Activated T-cell treated with anti-CD3 and anti-CD28 coated beads, Interleukin-2, amount 50 U/mL, for 4 hours (primary cell): ENCODE measurements around the gene SIN3B. TPM values are rescaled to one million over a fixed set of nuclear protein-coding genes. Genes with fewer than 3 reads are reported as not detected.

Source experiments
- ATAC-seq, 2 donors: fragments of 200-7000 bp; cut with Tn5 transposase; one replicate each; pipeline ENCODE4 v1.10.0; 2021
- DNase-seq: peaks from one replicate; pipeline ENCODE4 v3.0.0-alpha.2; 2020
- H3K27me3 Mint-ChIP-seq: one replicate; pipeline ENCODE4 v1.8.0; 2021; ENCODE audit warnings: low read depth, mixed read lengths
- H3K36me3 Mint-ChIP-seq: one replicate; pipeline ENCODE4 v1.8.0; 2022; ENCODE audit warnings: mixed read lengths; ENCODE audit not compliant: insufficient read depth
- H3K4me1 Mint-ChIP-seq: one replicate; pipeline ENCODE4 v1.8.0; 2021; ENCODE audit warnings: low read depth, mixed read lengths
- H3K4me3 Mint-ChIP-seq: one replicate; pipeline ENCODE4 v1.8.0; 2021; ENCODE audit warnings: mild to moderate bottlenecking, moderate library complexity, mixed read lengths
- H3K9me3 Mint-ChIP-seq: one replicate; pipeline ENCODE4 v1.8.0; 2021; ENCODE audit warnings: mixed read lengths
- total RNA-seq, 3 donors: library from RNA; stranded (reverse); gene quantifications; one replicate each; pipeline ENCODE4 v1.2.1, GENCODE V29; 2021

The SIN3B gene
- total RNA-seq, 3 donors from 2014 or later, result 40.7 to 43.7 (median 41.2) TPM

DNA sequence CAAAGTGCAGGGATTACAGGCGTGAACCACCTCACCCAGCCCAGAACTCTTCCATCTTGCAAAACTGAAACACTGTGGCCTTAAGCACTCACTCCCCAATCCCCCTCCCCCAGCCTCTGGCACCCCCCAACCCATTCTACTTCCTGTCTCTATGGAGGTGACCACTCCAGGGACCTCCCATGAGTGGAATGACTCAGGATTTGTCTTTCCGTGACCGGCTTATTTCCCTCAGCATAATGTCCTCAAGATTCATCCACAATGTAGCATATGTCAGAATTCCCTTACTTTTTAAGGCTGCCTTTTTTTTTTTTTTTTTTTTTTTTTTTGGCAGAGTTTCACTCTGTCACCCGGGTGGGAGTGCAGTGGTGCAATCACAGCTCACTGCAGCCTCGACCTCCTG, 56.0 kb downstream of the SIN3B start:
- Mint-ChIP-seq H3K4me1 (peaks cover 6% of the 10 kb centered on the region), H3K4me3 (no peak overlapping the region), H3K9me3 (peaks cover 15% of the 10 kb centered on the region), H3K27me3 (peaks cover 4% of the 10 kb centered on the region), H3K36me3 (peaks cover 7% of the 10 kb centered on the region)
- no peak for DNase-seq
- no peak for ATAC-seq

DNA sequence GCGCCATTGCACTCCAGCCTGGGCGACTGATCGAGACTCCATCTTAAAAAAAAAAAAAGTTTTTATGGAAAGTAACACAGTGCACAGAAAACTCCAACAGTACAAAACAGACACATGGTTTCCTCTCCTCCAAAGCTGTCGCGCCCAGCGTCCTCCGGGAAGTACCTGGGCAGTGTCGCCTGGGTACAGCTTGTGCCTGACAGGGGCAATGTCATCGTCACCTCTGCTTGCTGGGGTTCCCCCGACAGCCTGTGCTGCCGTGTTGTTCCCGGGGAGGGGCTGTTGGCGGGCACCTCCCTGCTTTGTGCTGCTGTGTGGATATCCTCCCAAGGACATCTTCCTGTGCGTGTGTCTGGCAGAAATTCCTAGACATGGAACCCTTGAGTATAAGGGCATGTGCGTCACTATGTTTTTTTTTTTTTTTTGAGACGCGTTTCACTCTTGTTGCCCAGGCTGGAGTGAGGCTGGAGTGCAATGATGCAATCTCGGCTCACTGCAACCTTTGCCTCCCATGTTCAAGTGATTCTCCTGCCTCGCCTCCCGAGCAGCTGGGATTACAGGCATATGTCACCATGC, 57.2 kb downstream of the SIN3B start:
- no peak for DNase-seq
- no peak for ATAC-seq
- Mint-ChIP-seq H3K9me3 (peaks cover 15% of the 10 kb centered on the region), H3K4me3 (no peak overlapping the region), H3K36me3 (peaks cover 2% of the 10 kb centered on the region), H3K27me3 (peaks cover 6% of the 10 kb centered on the region), H3K4me1 (peaks cover 6% of the 10 kb centered on the region)

DNA sequence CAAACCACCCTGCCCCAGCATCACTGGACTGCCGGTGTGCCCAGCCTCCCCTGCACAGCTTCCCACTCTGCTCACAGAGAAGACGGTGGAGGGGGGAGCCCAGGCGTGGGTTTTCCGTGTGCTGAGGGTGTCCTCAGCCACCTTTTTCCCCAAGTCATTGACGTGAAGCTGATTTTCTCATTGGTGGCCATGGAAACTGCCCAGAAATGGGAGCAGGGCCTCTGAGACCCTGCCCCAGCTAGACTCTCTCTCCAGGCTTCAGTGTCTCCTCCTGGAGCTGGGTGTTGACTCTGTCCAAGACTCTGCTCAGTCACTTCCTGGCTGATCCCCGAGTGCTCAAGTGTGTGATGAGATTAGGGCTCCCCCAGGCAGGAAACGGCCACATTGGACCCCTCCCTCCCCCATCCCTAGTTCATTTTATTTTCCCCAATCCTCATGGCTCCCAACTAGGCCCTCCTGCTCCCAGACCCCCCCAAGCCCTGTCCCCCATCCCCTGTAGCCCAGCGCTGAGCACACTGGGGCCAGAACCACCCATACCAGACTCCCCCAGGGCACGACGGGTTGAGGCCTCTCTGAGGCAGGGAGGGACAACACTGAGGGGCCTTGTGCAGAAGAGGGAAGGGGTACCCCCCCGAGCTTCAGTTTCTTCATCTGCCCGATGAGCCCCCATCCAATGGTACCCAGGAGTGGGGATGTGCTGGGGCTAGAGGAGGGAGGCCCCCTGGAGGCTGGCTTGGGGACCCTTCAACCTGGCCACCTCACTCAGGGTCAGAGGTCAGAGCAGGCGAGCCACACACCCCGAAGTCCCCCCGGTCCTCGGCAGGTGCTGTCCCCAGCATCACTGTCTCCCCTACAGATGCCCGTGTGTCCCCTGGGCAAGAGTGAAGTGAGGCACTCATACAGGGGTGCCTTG, 58.4 kb downstream of the SIN3B start:
- peaks cover 6% of the 10 kb centered on the region for H3K4me1 Mint-ChIP-seq
- H3K4me3 Mint-ChIP-seq, result no peak overlapping the region
- H3K27me3 Mint-ChIP-seq, result peaks cover 13% of the 10 kb centered on the region
- no peaks in the 10 kb centered on the region for H3K36me3 Mint-ChIP-seq
- ATAC-seq, result no peak
- DNase-seq, result no peak
- H3K9me3 Mint-ChIP-seq, result peaks cover 6% of the 10 kb centered on the region

GRCh38 chr19:16888629-16889365, 59.6 kb downstream of the SIN3B start, which contains the start of gene F2RL3:
Gene F2RL3 (plus strand): TSS chr19:16888999. CDS start chr19:16889190, 191 bp downstream.
- no peaks in the 10 kb centered on the region for H3K9me3 Mint-ChIP-seq
- peaks cover 18% of the 10 kb centered on the region for H3K27me3 Mint-ChIP-seq
- H3K4me1 Mint-ChIP-seq, result peaks cover 11% of the 10 kb centered on the region
- DNase-seq, result no peak
- H3K4me3 Mint-ChIP-seq, result no peak within 1 kb of the TSS
- peak; percentile 17 to 28 for ATAC-seq
- H3K36me3 Mint-ChIP-seq, result no peaks in the 10 kb centered on the region

DNA sequence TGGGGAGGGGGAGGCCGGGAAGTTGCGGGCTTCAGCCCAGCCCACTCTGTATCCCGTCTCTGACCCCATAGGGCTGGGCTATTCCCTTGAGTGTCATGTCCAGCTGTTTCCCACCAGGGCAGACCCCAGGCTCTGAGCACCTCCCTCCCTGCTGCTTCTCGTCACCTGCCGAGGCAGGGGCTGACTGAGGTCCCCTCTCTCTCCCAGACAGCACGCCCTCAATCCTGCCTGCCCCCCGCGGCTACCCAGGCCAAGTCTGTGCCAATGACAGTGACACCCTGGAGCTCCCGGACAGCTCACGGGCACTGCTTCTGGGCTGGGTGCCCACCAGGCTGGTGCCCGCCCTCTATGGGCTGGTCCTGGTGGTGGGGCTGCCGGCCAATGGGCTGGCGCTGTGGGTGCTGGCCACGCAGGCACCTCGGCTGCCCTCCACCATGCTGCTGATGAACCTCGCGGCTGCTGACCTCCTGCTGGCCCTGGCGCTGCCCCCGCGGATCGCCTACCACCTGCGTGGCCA, 60.2 kb downstream of the SIN3B start:
- no peak overlapping the region for H3K4me3 Mint-ChIP-seq
- no peaks in the 10 kb centered on the region for H3K9me3 Mint-ChIP-seq
- H3K27me3 Mint-ChIP-seq, result peaks cover 24% of the 10 kb centered on the region
- ATAC-seq (no peak), DNase-seq (no peak)
- peaks cover 14% of the 10 kb centered on the region for H3K4me1 Mint-ChIP-seq
- H3K36me3 Mint-ChIP-seq, result no peaks in the 10 kb centered on the region

- H3K36me3 Mint-ChIP-seq, result no peaks in the 10 kb centered on the region
- no peak overlapping the region for H3K4me3 Mint-ChIP-seq
- H3K4me1 Mint-ChIP-seq, result peaks cover 15% of the 10 kb centered on the region
- peaks cover 29% of the 10 kb centered on the region for H3K27me3 Mint-ChIP-seq
- DNase-seq, result no peak
- H3K9me3 Mint-ChIP-seq, result no peaks in the 10 kb centered on the region
- no peak for ATAC-seq
These were observed 60.8 kb downstream of the SIN3B start for GRCh38 chr19:16889883-16890460.

DNA sequence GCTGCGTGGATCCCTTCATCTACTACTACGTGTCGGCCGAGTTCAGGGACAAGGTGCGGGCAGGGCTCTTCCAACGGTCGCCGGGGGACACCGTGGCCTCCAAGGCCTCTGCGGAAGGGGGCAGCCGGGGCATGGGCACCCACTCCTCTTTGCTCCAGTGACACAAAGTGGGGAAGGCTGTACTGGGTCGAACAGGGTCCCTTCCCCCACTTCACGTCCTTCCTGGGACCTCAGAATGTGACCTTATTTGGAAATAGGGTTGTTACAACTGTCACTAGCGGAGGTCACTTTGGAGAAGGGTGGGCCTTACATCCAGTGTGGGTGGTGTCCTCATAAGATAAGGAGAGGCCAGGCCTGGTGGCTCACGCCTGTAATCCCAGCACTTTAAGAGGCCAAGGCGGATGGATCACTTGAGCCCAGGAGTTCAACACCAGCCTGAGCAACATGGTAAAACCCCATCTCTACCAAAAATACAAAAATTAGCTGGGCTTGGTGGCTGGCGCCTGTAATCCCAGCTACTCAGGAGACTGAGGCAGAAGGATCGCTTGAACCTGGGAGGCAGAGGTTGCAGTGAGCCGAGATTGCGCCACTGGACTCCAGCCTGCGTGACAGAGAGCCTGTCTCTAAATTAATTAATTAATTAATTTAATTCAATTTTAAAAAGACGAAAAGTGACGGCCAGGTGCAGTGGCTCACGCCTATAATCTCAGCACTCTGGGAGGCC, 61.4 kb downstream of the SIN3B start:
- H3K4me3 Mint-ChIP-seq, result no peak overlapping the region

DNA sequence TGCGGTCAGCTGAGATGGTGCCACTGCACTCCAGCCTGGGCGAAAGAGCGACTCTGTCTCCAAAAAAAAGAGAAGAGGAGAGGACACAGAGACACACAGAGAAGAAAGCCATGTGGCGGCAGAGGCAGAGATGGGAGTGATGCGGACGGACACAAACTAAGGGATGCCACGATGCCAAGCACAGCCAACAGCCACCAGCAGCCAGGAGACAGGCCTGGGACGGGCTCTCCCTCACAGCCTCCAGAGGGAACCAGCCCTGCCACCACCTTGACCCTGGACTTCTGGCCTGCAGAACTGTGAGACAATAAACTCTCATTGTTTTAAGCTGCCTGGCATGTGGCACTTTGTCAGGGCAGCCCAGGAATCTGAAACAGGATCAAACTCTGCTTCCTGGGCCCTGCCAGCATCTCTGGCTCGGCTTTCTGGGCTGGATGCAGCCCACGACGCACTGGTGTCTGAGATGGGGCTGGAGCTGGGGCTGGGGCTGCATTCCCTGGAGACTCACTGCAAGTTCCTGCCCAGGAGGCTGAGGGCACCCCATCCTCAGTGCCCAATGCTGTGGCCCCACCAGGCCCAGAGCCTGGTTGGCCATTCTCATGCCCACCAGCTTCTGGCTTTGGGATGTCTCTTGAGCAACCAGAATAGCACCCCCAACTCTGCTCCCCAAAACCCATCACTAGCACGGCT, 62.6 kb downstream of the SIN3B start:
- Mint-ChIP-seq H3K27me3 (peaks cover 35% of the 10 kb centered on the region), H3K36me3 (no peaks in the 10 kb centered on the region), H3K4me1 (peaks cover 20% of the 10 kb centered on the region), H3K9me3 (no peaks in the 10 kb centered on the region), H3K4me3 (no peak overlapping the region)
- ATAC-seq (no peak), DNase-seq (no peak)

More for the DNA sequence above, 61.4 kb downstream of the SIN3B start:
- Mint-ChIP-seq H3K36me3 (no peaks in the 10 kb centered on the region), H3K27me3 (peaks cover 35% of the 10 kb centered on the region), H3K4me1 (peaks cover 18% of the 10 kb centered on the region), H3K9me3 (no peaks in the 10 kb centered on the region)
- ATAC-seq (no peak), DNase-seq (no peak)

DNA sequence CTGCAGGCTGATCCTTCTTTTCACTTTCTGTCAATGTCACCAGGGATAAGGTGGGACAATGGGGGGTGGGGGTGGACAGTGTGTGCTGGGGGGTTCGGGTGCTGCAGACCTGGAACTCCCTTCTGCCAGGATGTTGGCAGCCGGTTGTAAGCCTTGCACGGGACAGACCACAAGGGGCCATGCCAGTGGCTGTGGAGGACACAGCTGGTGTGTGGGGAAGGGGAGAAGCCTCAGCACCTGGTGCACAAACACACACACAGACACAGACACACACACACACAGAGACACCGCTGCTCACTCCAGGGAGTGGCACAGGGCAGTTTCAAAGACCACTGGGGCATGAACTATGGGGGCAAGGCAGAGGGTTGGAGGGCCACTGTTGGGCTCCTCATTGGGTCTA, 63.2 kb downstream of the SIN3B start:
- peaks cover 35% of the 10 kb centered on the region for H3K27me3 Mint-ChIP-seq
- no peak for ATAC-seq
- no peaks in the 10 kb centered on the region for H3K9me3 Mint-ChIP-seq
- H3K4me3 Mint-ChIP-seq, result no peak overlapping the region
- DNase-seq, result no peak
- H3K36me3 Mint-ChIP-seq, result no peaks in the 10 kb centered on the region
- peaks cover 20% of the 10 kb centered on the region for H3K4me1 Mint-ChIP-seq

DNA sequence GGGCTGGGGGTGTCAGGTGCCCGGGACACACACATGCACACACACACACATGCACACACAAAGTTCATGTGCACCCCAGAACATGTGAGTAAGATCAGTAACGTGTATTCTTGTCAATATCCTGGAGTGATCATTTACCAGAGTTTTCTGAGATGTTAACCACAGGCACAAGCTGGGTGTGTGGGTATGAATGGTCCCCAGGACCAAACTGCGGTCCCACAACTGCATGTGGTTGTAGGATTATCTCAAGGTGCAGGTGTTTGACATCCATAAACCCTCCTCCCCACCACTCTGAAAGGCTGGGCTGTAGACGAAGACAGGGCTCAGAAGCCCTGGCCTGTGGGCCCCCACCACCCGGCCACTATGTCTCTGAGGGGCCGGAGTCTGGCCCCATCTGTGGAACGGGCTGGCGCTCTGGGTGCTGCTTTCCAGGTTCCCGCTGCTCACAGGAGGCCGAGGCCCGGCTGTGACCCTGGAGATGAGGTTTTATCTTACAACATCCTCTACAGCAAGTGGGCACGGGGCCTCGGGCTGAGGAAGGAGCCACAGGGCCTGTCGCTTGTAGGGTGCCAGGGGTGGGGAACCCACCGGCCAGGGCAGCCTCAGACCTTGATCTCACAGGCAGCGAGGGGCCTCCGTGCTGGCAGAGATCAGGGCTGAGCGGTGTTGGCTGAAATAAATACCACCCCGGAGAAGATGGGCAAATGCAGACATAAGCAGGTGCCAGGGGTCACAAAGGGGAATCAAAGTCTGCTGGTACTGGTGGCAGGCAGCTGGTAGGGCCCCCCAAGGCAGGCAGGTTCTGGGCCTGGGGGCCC, 63.9 kb downstream of the SIN3B start:
- ATAC-seq, result no peak
- no peaks in the 10 kb centered on the region for H3K9me3 Mint-ChIP-seq
- H3K27me3 Mint-ChIP-seq, result peaks cover 35% of the 10 kb centered on the region
- H3K4me3 Mint-ChIP-seq, result no peak overlapping the region
- no peaks in the 10 kb centered on the region for H3K36me3 Mint-ChIP-seq
- DNase-seq, result no peak
- peaks cover 21% of the 10 kb centered on the region for H3K4me1 Mint-ChIP-seq

DNA sequence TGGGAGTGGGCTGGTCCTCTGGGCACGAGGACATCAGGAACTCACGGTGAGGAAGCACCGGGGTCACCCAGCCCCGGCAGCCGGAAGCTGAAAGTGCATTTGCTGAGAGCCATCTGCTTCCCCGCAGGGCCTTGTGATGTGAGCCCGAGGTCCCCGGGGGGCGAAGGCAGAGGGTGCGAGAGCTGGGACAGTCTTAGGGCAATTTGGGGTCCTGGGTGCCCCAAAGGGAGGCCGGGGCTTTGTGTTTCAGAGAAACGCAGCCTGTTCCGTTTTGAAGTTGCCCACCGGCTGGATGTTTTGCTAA, 64.4 kb downstream of the SIN3B start:
- ATAC-seq, result no peak
- DNase-seq, result no peak
- H3K4me3 Mint-ChIP-seq, result no peak overlapping the region
- peaks cover 23% of the 10 kb centered on the region for H3K4me1 Mint-ChIP-seq
- H3K27me3 Mint-ChIP-seq, result peaks cover 37% of the 10 kb centered on the region
- no peaks in the 10 kb centered on the region for H3K36me3 Mint-ChIP-seq
- H3K9me3 Mint-ChIP-seq, result no peaks in the 10 kb centered on the region

DNA sequence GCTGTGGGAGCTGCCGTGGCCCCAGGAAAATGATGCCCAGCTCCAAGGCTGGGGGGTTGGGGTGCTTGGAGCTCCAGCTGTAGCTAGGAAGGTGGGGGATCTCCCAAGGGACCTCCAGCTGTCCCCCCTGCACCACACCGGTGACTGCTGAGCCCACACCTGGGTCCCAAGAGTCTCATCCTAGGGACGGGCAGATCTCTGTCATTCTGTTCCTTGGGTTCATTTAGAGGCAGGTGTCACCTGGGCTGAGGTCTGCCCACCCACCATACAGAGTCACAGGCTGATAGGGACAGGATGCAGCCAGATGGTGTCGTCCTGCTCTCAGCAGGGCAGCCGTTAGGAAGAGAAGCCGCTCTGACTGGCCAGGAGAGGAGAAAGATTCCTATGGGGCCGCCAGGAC, 64.9 kb downstream of the SIN3B start:
- DNase-seq (no peak), ATAC-seq (no peak)
- Mint-ChIP-seq H3K27me3 (peaks cover 36% of the 10 kb centered on the region), H3K9me3 (no peaks in the 10 kb centered on the region), H3K4me3 (no peak overlapping the region), H3K4me1 (peaks cover 22% of the 10 kb centered on the region), H3K36me3 (no peaks in the 10 kb centered on the region)
